ENCODE measurements around the gene MACROD2.

MACROD2 gene

GRCh38 chr20:15593081-15593480 lies 1597.8 kb downstream of the MACROD2 start:
- no peak for DNase-seq (ENCODE audit: low read depth)
- TF ChIP-seq CTCF (conservative IDR thresholded peaks at IDR 0.05; ENCODE audit: low read length) = no peak
- H3K4me3 ChIP-seq (ENCODE audit: low read length) = no peak overlapping the region

GRCh38 chr20:15594158-15594695 lies 1598.9 kb downstream of the MACROD2 start:
- no peak for TF ChIP-seq CTCF (conservative IDR thresholded peaks at IDR 0.05; ENCODE audit: low read length)
- DNase-seq (ENCODE audit: low read depth) = no peak
- no peak overlapping the region for H3K4me3 ChIP-seq (ENCODE audit: low read length)

GRCh38 chr20:15596220-15596890 lies 1601.0 kb downstream of the MACROD2 start:
- H3K4me3 ChIP-seq (ENCODE audit: low read length) = no peak overlapping the region
- TF ChIP-seq CTCF (conservative IDR thresholded peaks at IDR 0.05; ENCODE audit: low read length) = no peak
- no peak for DNase-seq (ENCODE audit: low read depth)

- TF ChIP-seq CTCF (conservative IDR thresholded peaks at IDR 0.05; ENCODE audit: low read length) = no peak
- no peak for DNase-seq (ENCODE audit: low read depth)
- no peak overlapping the region for H3K4me3 ChIP-seq (ENCODE audit: low read length)
Measured at GRCh38 chr20:15597306-15597705, 1602.0 kb downstream of the MACROD2 start.

GRCh38 chr20:15599961-15600360 lies 1604.6 kb downstream of the MACROD2 start:
- no peak for TF ChIP-seq CTCF (conservative IDR thresholded peaks at IDR 0.05; ENCODE audit: low read length)
- no peak overlapping the region for H3K4me3 ChIP-seq (ENCODE audit: low read length)
- no peak for DNase-seq (ENCODE audit: low read depth)

GRCh38 chr20:15600565-15600964 lies 1605.2 kb downstream of the MACROD2 start:
- TF ChIP-seq CTCF (conservative IDR thresholded peaks at IDR 0.05; ENCODE audit: low read length) = no peak
- no peak overlapping the region for H3K4me3 ChIP-seq (ENCODE audit: low read length)

GRCh38 chr20:15603506-15603905 lies 1608.2 kb downstream of the MACROD2 start:
- DNase-seq (ENCODE audit: low read depth) = no peak
- TF ChIP-seq CTCF (conservative IDR thresholded peaks at IDR 0.05; ENCODE audit: low read length) = no peak
- no peak overlapping the region for H3K4me3 ChIP-seq (ENCODE audit: low read length)

More at GRCh38 chr20:15600565-15600964, 1605.2 kb downstream of the MACROD2 start:
- DNase-seq (ENCODE audit: low read depth) = no peak
